GM21825 (cell line): Measurements from ENCODE around the gene CLCF1.
"Not testable (repeated sequence)": the region's sequence is repeated elsewhere in the genome, so short reads cannot be mapped to it uniquely, and the experiment has no call there.

Experiments used
- ATAC-seq: cut with Tn5 transposase; IDR thresholded peaks from one replicate; pipeline ENCODE4 v1.9.1; 2021; ENCODE audit warnings: mild to moderate bottlenecking, moderate library complexity; ENCODE audit not compliant: unreplicated experiment

Gene CLCF1

DNA sequence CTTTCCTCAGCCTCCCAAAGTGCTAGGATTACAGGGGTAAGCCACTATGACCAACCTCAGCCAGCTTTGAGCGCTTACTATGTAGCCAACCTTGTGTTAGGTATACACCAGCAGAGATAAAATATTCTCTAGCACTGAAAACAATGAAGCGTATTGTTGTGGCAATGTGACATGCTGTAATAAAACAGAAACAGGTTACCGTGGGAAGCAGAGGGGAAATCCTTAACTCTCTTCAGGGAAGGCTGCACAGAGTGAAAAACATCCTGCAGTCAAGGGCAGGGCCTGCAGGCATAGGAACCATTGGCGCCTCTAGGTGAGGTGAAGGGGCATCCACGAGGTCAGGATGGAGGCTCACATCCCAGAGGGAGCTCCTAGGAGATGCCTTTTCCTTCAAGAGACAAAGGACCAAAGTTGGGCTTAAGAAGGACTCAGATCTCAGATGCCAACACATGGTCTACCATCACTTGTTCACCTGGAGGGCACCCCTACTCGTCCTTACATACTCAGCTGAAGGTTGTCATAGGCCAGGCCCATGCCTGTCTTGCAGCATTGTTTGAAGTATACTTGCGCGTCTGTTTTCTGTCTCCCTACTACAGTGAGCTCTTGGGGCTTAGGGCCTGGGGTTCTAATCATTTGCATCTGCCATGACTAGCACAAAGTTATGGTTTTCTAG is 28.0 kb downstream of the CLCF1 start:
- no peak for ATAC-seq

DNA sequence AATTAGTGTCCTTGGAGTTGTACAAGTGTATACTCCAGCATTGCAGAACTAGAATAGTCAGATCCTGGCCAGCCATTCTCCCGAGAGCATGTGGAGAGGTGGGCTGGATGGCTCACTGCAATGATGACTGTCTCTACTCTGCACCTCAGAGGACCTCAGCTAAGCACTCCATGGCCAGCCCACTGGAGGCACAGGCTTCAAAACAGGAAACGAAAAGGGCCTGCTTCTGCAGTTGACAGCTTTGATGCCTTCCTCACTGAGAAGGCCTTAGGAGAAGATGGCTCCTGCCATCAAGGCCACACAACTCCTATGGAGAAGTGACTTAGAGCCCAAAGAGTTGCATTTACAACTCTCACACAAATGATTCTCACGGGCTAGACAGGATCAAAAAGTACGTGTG is 29.1 kb downstream of the CLCF1 start:
- ATAC-seq: no peak

GRCh38 chr11:67337257-67337656 is 36.1 kb downstream of the CLCF1 start:
- ATAC-seq: no peak

- ATAC-seq: no peak
Measured at GRCh38 chr11:67332081-67332691, 41.2 kb downstream of the CLCF1 start.

- ATAC-seq: no peak
Measured at GRCh38 chr11:67323526-67323925, 49.9 kb downstream of the CLCF1 start.

DNA sequence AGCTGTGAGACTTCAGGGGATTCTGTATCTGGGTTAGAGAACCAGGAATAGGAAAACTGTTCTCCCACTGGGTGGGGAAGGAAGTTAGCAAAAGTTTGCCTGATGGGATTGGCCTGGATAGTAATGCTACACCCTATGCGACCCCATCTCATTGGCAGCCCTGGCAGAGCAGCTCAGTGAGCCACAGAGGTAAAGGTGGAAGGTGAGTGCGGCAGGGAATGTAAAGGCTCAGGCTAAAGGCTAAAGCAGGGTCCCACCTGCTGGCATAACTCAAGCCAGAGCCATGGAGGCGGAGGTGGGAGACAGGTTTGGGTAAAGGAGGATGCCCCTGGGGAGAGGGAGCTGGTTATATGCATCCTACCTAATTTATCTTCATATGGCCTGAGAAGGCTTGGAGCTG is 51.3 kb downstream of the CLCF1 start:
- no peak for ATAC-seq

DNA sequence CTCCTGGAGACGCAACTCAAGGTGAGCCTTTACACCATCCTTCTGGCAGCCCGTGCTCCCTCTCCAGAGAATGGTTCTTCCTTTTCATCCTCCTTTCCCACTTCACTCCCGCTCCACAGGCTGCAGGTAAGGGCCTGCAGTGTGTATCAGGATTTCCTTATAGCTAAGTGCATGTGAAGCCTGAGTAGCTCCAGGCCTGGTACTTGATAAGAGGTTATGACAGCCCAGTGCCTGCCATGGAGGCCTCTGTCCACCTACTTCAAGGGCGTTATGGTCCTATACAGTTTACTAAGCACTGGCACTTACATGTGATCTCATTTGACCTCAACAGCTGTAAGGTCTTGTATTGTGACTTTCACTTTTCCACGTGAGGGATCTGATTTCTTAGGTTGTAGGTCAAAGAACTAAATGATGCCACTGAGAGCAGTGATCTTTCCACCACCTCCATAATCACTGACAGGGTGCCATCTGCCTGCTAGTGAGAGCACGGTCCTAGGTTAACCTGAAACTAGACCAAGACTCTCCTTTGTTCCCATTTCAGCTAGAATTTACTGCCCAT is 52.0 kb downstream of the CLCF1 start:
- ATAC-seq: no peak

- no peak for ATAC-seq
Measured at GRCh38 chr11:67320691-67321090, 52.7 kb downstream of the CLCF1 start.

DNA sequence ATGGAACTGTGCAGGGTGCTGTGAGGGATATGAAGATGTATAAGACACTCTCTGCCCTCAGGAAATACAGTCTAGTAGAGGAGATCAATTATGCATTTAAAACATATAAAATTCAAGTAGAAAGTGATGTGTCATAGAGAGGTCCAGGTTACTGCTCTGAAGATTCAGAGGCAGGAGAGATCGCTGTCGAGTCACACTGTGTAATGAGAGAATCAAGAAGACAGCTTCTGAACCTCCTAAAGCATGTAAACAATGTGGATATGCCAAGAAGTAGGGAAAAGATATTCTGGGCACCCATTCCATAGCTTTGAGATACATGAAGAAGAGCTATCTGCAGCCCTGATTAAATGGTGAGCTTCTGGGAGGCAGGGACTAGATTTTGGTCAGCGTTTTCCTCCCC is 53.4 kb downstream of the CLCF1 start:
- ATAC-seq: no peak

DNA sequence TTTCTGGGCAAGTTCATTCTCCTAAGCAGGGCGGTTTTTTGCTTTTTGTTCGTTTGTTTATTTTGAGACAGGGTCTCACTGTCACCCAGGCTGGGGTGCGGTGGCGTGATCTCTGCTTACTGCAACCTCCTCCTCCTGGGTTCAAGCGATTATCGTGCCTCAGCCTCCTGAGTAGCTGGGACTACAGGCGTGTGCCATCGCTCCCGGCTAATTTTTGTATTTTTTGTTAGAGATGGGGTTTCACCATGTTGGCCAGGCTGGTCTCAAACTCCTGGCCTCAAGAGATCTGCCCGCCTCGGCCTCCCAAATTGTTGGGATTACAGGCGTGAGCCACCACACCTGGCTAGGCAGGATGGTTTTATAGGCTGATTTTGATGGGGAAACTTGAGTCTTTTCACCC is 54.5 kb downstream of the CLCF1 start:
- ATAC-seq: not testable (repeated sequence)

GRCh38 chr11:67317888-67318555 is 55.4 kb downstream of the CLCF1 start:
- ATAC-seq: peak; percentile 8

DNA sequence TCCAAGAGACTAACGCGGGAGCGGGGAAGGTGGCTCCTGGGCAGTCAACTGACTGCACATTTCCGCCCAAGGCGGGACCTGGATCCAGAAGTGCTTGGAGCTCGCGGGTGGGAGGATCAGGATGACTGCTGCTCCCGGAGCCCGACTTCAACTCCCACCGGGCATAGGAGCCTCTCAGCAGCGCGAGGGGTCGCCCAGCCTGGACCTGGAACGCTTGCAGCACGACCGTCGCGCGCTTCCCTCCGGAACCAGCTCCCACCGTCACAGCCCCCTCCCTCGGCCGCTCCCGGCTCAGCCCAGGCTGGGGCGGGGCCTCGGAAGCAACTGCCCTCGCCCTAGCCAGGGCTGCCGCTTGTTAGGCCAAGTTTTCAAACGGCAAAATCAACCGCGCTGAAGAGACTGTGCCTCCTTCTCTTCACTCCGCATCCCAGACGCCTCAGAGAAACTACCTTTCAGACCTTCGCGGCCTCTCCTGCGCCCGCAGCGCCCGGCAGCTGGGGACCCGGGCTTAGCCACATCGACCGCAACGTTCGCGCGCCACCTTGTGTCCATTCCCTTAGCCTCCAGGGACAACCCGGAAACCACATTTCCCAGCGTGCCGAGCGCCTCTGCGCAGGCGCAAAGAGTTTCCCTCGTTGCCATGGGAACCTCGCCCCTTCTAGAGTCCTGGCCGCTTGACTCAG is 56.1 kb downstream of the CLCF1 start:
- peak; percentile 71 for ATAC-seq

GRCh38 chr11:67316882-67317204 is 56.6 kb downstream of the CLCF1 start:
- ATAC-seq: no peak

DNA sequence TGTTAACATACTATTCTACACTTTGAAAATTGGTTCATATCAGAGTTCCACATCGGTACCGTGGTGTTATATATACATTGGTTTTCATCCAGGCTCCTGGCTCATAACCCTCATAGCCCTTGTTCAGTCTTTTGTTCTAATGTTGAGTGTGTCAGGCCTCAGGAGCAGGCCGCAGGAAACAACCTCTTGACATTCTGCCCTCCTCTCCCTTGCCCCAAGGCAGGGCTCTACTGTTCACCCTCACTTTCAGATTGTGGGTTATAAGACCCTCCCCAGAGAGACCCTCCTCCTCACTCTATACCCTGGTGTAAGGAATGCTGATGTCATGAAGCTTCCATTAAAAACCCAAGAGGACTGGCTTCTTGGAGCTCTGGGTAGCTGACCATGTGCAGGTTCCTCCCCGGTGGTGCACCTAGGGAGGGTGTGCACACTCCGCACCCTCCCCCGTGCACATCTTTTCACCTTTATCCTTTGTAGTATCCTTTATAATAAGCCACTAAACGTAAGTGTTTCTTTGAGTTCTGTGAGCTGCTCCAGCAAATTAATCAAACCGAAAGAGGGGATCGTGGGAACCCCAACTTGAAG is 58.0 kb downstream of the CLCF1 start:
- ATAC-seq: no peak

- no peak for ATAC-seq
Measured at GRCh38 chr11:67314218-67314617, 59.2 kb downstream of the CLCF1 start.
